ENCODE measurements around the gene FBN1.

DNA sequence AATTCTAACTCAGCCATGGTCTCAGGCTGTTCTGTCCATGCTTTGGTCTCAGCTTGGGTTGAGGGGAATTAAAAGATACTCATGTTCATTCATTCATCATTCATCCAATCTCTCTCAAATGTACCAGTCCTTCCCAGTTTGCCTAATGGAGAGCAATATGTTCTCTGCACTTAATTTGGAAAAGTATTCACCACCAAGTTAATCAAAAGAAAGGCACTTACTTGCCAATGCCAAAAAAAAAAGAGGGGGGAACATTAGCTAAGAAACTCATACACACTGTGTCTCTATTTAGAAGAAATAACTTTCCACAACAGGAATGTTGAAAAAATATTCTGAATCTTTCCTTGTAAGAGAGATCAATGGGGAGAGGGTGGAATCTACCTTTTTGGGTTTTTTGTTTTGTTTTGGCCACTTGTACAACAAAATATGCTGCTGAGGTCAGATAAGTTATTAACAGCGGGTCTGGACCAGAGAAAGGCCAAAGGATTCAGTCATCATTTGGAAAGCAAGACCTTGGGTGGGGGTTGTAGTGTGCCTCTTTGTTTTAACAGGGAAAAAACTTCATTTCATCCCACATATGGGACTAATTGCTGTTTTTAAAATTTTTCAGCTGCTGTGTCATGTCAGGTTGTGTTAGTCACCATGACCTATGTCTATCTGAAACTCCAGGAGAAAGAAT, 152.3 kb downstream of the FBN1 start:
- TF ChIP-seq, protein P1, sequence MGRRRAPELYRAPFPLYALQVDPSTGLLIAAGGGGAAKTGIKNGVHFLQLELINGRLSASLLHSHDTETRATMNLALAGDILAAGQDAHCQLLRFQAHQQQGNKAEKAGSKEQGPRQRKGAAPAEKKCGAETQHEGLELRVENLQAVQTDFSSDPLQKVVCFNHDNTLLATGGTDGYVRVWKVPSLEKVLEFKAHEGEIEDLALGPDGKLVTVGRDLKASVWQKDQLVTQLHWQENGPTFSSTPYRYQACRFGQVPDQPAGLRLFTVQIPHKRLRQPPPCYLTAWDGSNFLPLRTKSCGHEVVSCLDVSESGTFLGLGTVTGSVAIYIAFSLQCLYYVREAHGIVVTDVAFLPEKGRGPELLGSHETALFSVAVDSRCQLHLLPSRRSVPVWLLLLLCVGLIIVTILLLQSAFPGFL (CRISPR knock-in tag; IDR thresholded peaks at IDR 0.05; ENCODE audit: borderline replicate concordance): no peak
- TF ChIP-seq, protein P2, sequence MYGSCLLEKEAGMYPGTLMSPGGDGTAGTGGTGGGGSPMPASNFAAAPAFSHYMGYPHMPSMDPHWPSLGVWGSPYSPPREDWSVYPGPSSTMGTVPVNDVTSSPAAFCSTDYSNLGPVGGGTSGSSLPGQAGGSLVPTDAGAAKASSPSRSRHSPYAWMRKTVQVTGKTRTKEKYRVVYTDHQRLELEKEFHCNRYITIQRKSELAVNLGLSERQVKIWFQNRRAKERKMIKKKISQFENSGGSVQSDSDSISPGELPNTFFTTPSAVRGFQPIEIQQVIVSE (CRISPR knock-in tag; IDR thresholded peaks at IDR 0.05; ENCODE audit: borderline replicate concordance): no peak
- TF ChIP-seq, protein P3, sequence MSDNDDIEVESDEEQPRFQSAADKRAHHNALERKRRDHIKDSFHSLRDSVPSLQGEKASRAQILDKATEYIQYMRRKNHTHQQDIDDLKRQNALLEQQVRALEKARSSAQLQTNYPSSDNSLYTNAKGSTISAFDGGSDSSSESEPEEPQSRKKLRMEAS (CRISPR knock-in tag; IDR thresholded peaks at IDR 0.05): no peak
- TF ChIP-seq, protein P4, sequence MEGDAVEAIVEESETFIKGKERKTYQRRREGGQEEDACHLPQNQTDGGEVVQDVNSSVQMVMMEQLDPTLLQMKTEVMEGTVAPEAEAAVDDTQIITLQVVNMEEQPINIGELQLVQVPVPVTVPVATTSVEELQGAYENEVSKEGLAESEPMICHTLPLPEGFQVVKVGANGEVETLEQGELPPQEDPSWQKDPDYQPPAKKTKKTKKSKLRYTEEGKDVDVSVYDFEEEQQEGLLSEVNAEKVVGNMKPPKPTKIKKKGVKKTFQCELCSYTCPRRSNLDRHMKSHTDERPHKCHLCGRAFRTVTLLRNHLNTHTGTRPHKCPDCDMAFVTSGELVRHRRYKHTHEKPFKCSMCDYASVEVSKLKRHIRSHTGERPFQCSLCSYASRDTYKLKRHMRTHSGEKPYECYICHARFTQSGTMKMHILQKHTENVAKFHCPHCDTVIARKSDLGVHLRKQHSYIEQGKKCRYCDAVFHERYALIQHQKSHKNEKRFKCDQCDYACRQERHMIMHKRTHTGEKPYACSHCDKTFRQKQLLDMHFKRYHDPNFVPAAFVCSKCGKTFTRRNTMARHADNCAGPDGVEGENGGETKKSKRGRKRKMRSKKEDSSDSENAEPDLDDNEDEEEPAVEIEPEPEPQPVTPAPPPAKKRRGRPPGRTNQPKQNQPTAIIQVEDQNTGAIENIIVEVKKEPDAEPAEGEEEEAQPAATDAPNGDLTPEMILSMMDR (IDR thresholded peaks at IDR 0.05): no peak
- TF ChIP-seq SMAD4 (CRISPR knock-in tag; IDR thresholded peaks at IDR 0.05): no peak
- TF ChIP-seq, protein P5, sequence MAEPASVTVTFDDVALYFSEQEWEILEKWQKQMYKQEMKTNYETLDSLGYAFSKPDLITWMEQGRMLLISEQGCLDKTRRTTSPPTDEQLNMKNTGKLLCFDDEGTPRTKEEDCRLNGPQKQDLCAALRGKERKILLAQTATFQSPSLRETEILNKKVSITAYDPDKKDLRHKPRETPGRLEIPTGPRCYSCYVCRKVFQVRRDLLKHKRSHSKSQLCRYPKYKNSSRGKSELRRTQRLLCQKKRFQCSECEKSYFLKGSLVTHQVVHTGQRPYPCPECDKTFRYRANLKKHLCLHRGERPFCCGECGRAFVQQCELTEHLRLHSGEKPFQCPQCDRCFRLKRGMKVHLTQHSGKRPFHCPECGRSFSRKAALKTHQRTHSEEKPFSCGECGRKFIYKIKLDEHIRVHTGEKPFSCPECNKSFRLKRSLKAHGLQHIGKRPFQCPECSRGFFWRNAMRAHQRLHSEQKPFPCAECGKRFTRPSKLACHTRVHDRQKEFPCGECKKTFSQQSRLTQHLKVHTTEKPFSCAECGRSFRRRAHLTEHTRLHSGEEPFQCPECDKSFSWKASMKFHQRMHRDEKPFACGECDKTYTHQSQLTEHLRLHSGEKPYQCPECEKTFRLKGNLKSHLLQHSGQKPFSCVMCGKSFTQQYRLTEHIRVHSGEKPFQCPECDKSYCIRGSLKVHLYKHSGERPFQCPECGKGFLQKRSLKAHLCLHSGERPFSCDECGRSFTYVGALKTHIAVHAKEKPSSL (CRISPR knock-in tag; conservative IDR thresholded peaks at IDR 0.05): no peak
- TF ChIP-seq MYBL2 (CRISPR knock-in tag; IDR thresholded peaks at IDR 0.05): no peak

All from WTC11 (cell line).